BLaER1 treated with 17β-estradiol and CSF1 and Interleukin-3, amounts not matched to agents 10 nM and 100 nM (cell line): ENCODE data around the gene GTF2F2.

Experiments used
- H3K27ac ChIP-seq, 11 experiments: shearing (Covaris generic); formaldehyde crosslinking; 2 replicates each; pipeline ENCODE4 v1.8.1; 2022
- H3K27me3 ChIP-seq, 11 experiments: shearing (Covaris generic); formaldehyde crosslinking; 2 replicates each; pipeline ENCODE4 v1.8.1; 2022
- H3K36me3 ChIP-seq, 11 experiments: shearing (Covaris generic); formaldehyde crosslinking; 2 replicates each; pipeline ENCODE4 v1.8.1; 2022
- H3K4me1 ChIP-seq, 10 experiments: shearing (Covaris generic); formaldehyde crosslinking; 2 replicates each; pipeline ENCODE4 v1.8.1; 2022
- H3K4me2 ChIP-seq, 11 experiments: shearing (Covaris generic); formaldehyde crosslinking; 2 replicates each; pipeline ENCODE4 v1.8.1; 2022
- H3K4me3 ChIP-seq, 10 experiments: shearing (Covaris generic); formaldehyde crosslinking; 2 replicates each; pipeline ENCODE4 v1.8.1; 2022
- H3K9ac ChIP-seq, 11 experiments: shearing (Covaris generic); formaldehyde crosslinking; 2 replicates each; pipeline ENCODE4 v1.8.1; 2022
- H3K9me3 ChIP-seq, 11 experiments: shearing (Covaris generic); formaldehyde crosslinking; replicated peaks in 1 of 11; 2 replicates each; pipeline ENCODE4 v1.8.1; 2022
- H4K20me1 ChIP-seq, 11 experiments: shearing (Covaris generic); formaldehyde crosslinking; 2 replicates each; pipeline ENCODE4 v1.8.1; 2022
- Cebpa-rat ChIP-seq, 11 experiments: shearing (Covaris generic); IDR thresholded peaks; 2 replicates each; pipeline ENCODE4 v1.8.1; 2022

GTF2F2 gene

GRCh38 chr13:45222516-45222915 is 102.2 kb downstream of the GTF2F2 start:
- Histone ChIP-seq H3K36me3 (peaks cover 0 to 29% (median 9%) of the 10 kb centered on the region in 11 experiments; a peak in 12 of 22 replicates), H3K9ac (no peak overlapping the region), H3K4me2 (no peak overlapping the region), H3K4me1 (peaks cover 0 to 11% (median 0%) of the 10 kb centered on the region in 10 experiments; a peak in 5 of 20 replicates), H3K4me3 (no peak overlapping the region), H3K27me3 (no peaks in the 10 kb centered on the region), H3K9me3 (no peaks in the 10 kb centered on the region), H4K20me1 (peaks cover 0 to 16% (median 0%) of the 10 kb centered on the region in 11 experiments; a peak in 5 of 22 replicates), H3K27ac (no peak overlapping the region)
- no peak for TF ChIP-seq Cebpa-rat (IDR thresholded peaks at IDR 0.05)

- Histone ChIP-seq H4K20me1 (peaks cover 0 to 17% (median 0%) of the 10 kb centered on the region in 11 experiments; a peak in 5 of 22 replicates), H3K27ac (no peak overlapping the region), H3K4me2 (no peak overlapping the region), H3K27me3 (no peaks in the 10 kb centered on the region), H3K4me1 (peaks cover 0 to 11% (median 0%) of the 10 kb centered on the region in 10 experiments; a peak in 5 of 20 replicates), H3K9ac (no peak overlapping the region), H3K4me3 (no peak overlapping the region), H3K36me3 (peaks cover 3 to 31% (median 12%) of the 10 kb centered on the region in 11 experiments; a peak in 18 of 22 replicates), H3K9me3 (no peaks in the 10 kb centered on the region)
- TF ChIP-seq Cebpa-rat (IDR thresholded peaks at IDR 0.05) = no peak
Observed at GRCh38 chr13:45222919-45223318, 102.6 kb downstream of the GTF2F2 start.

GRCh38 chr13:45224176-45224575 is 103.9 kb downstream of the GTF2F2 start:
- H3K27ac ChIP-seq = no peak overlapping the region
- peaks cover 14 to 38% (median 24%) of the 10 kb centered on the region in 11 experiments; a peak in 18 of 22 replicates for H3K36me3 ChIP-seq
- no peaks in the 10 kb centered on the region for H3K9me3 ChIP-seq
- TF ChIP-seq Cebpa-rat (IDR thresholded peaks at IDR 0.05) = no peak
- H3K4me3 ChIP-seq = no peak overlapping the region
- H3K4me1 ChIP-seq = peaks cover 0 to 11% (median 0%) of the 10 kb centered on the region in 10 experiments; a peak in 5 of 20 replicates
- no peak overlapping the region for H3K9ac ChIP-seq
- peaks cover 0 to 18% (median 0%) of the 10 kb centered on the region in 11 experiments; a peak in 5 of 22 replicates for H4K20me1 ChIP-seq
- H3K27me3 ChIP-seq = no peaks in the 10 kb centered on the region
- no peak overlapping the region for H3K4me2 ChIP-seq

GRCh38 chr13:45225370-45225769 is 105.1 kb downstream of the GTF2F2 start:
- Histone ChIP-seq H3K4me2 (no peak overlapping the region), H3K27me3 (no peaks in the 10 kb centered on the region), H3K9me3 (no peaks in the 10 kb centered on the region), H3K4me1 (peaks cover 0 to 2% (median 0%) of the 10 kb centered on the region in 10 experiments; a peak in 4 of 20 replicates), H3K9ac (no peak overlapping the region), H3K27ac (no peak overlapping the region), H3K36me3 (peaks cover 14 to 48% (median 25%) of the 10 kb centered on the region in 11 experiments; a peak in 18 of 22 replicates), H4K20me1 (peaks cover 0 to 15% (median 0%) of the 10 kb centered on the region in 11 experiments; a peak in 5 of 22 replicates), H3K4me3 (no peak overlapping the region)
- no peak for TF ChIP-seq Cebpa-rat (IDR thresholded peaks at IDR 0.05)

- Histone ChIP-seq H3K9me3 (no peaks in the 10 kb centered on the region), H4K20me1 (peaks cover 0 to 14% (median 0%) of the 10 kb centered on the region in 11 experiments; a peak in 5 of 22 replicates), H3K4me3 (no peak overlapping the region), H3K4me1 (no peaks in the 10 kb centered on the region; a peak in 1 of 20 replicates), H3K9ac (no peak overlapping the region), H3K27ac (no peak overlapping the region), H3K27me3 (no peaks in the 10 kb centered on the region), H3K4me2 (no peak overlapping the region), H3K36me3 (peaks cover 14 to 41% (median 23%) of the 10 kb centered on the region in 11 experiments; a peak in 18 of 22 replicates)
- no peak for TF ChIP-seq Cebpa-rat (IDR thresholded peaks at IDR 0.05)
Observed at GRCh38 chr13:45226024-45226423, 105.7 kb downstream of the GTF2F2 start.

- H3K9me3 ChIP-seq = no peaks in the 10 kb centered on the region
- no peak overlapping the region for H3K9ac ChIP-seq
- no peak for TF ChIP-seq Cebpa-rat (IDR thresholded peaks at IDR 0.05)
- H4K20me1 ChIP-seq = peaks cover 0 to 19% (median 0%) of the 10 kb centered on the region in 11 experiments; a peak in 5 of 22 replicates
- H3K27ac ChIP-seq = no peak overlapping the region
- no peak overlapping the region for H3K4me3 ChIP-seq
- no peaks in the 10 kb centered on the region; a peak in 1 of 20 replicates for H3K4me1 ChIP-seq
- H3K4me2 ChIP-seq = no peak overlapping the region
- peaks cover 11 to 37% (median 17%) of the 10 kb centered on the region in 11 experiments; a peak in 17 of 22 replicates for H3K36me3 ChIP-seq
- no peaks in the 10 kb centered on the region for H3K27me3 ChIP-seq
Observed at GRCh38 chr13:45228002-45228401, 107.7 kb downstream of the GTF2F2 start.

- TF ChIP-seq Cebpa-rat (IDR thresholded peaks at IDR 0.05) = no peak
- H3K27ac ChIP-seq = no peak overlapping the region
Observed at GRCh38 chr13:45229172-45229571, 108.9 kb downstream of the GTF2F2 start.

GRCh38 chr13:45231305-45231704 is 111.0 kb downstream of the GTF2F2 start:
- no peak overlapping the region for H3K4me3 ChIP-seq
- H3K9ac ChIP-seq = no peak overlapping the region
- TF ChIP-seq Cebpa-rat (IDR thresholded peaks at IDR 0.05) = no peak
- H3K27me3 ChIP-seq = no peaks in the 10 kb centered on the region
- no peaks in the 10 kb centered on the region for H3K9me3 ChIP-seq
- peaks cover 0 to 8% (median 0%) of the 10 kb centered on the region in 10 experiments; a peak in 2 of 20 replicates for H3K4me1 ChIP-seq
- H4K20me1 ChIP-seq = peaks cover 0 to 29% (median 3%) of the 10 kb centered on the region in 11 experiments; a peak in 3 of 22 replicates
- no peak overlapping the region for H3K4me2 ChIP-seq
- peaks cover 11 to 38% (median 21%) of the 10 kb centered on the region in 11 experiments; a peak in 16 of 22 replicates for H3K36me3 ChIP-seq
- no peak overlapping the region for H3K27ac ChIP-seq

More at GRCh38 chr13:45229172-45229571, 108.9 kb downstream of the GTF2F2 start:
- H3K4me1 ChIP-seq = no peaks in the 10 kb centered on the region; a peak in 1 of 20 replicates
- H4K20me1 ChIP-seq = peaks cover 0 to 19% (median 0%) of the 10 kb centered on the region in 11 experiments; a peak in 5 of 22 replicates
- no peak overlapping the region for H3K4me2 ChIP-seq
- no peaks in the 10 kb centered on the region for H3K27me3 ChIP-seq
- H3K36me3 ChIP-seq = peaks cover 11 to 44% (median 21%) of the 10 kb centered on the region in 11 experiments; a peak in 17 of 22 replicates
- no peaks in the 10 kb centered on the region for H3K9me3 ChIP-seq
- H3K4me3 ChIP-seq = no peak overlapping the region
- no peak overlapping the region for H3K9ac ChIP-seq

GRCh38 chr13:45231722-45232121 is 111.4 kb downstream of the GTF2F2 start:
- peaks cover 0 to 9% (median 0%) of the 10 kb centered on the region in 10 experiments; a peak in 2 of 20 replicates for H3K4me1 ChIP-seq
- H3K27ac ChIP-seq = no peak overlapping the region
- H3K4me2 ChIP-seq = no peak overlapping the region
- peaks cover 11 to 38% (median 21%) of the 10 kb centered on the region in 11 experiments; a peak in 16 of 22 replicates for H3K36me3 ChIP-seq
- H3K27me3 ChIP-seq = no peaks in the 10 kb centered on the region
- peaks cover 0 to 29% (median 2%) of the 10 kb centered on the region in 11 experiments; a peak in 3 of 22 replicates for H4K20me1 ChIP-seq
- H3K9me3 ChIP-seq = no peaks in the 10 kb centered on the region
- no peak for TF ChIP-seq Cebpa-rat (IDR thresholded peaks at IDR 0.05)
- no peak overlapping the region for H3K4me3 ChIP-seq
- H3K9ac ChIP-seq = no peak overlapping the region
